GM13977 (cell line): ENCODE results near the gene ADAMTS15.

Source experiments
- DNase-seq: peaks from one replicate; pipeline ENCODE4 v3.0.0; 2012; ENCODE audit warnings: low spot score
- CTCF ChIP-seq: IDR thresholded peaks from 2 replicates; pipeline ENCODE4 v1.5.1; 2012; ENCODE audit warnings: mild to moderate bottlenecking, control low read depth; ENCODE audit not compliant: insufficient read depth; ENCODE audit errors: extremely low read depth, missing control alignments
- in situ Hi-C: fragments of 300-500 bp; cut with MboI; formaldehyde crosslinking; loops from one replicate; pipeline ENCODE4 v1.12.0; 2022; ENCODE audit warnings: low sequenced_read_pairs, low pct_unique_long_range_greater_than_20kb, mixed read lengths, inconsistent platforms; ENCODE audit not compliant: unreplicated experiment

The ADAMTS15 gene

GRCh38 chr11:130439876-130440275, 8.6 kb upstream of the ADAMTS15 start:
- in situ Hi-C loops = loop anchor here (10.0 kb wide), 1 partner anchor 425 kb away; no protein-coding TSS in a partner anchor
- no peak for DNase-seq
- no peak for TF ChIP-seq CTCF

- in situ Hi-C loops = no loop called here
- no peak for TF ChIP-seq CTCF
- DNase-seq = no peak
Observed at GRCh38 chr11:130441719-130442118, 6.7 kb upstream of the ADAMTS15 start.

- no peak for TF ChIP-seq CTCF
- DNase-seq = no peak
- in situ Hi-C loops = no loop called here
Observed at GRCh38 chr11:130442737-130443136, 5.7 kb upstream of the ADAMTS15 start.

- in situ Hi-C loops = no loop called here
- DNase-seq = no peak
- TF ChIP-seq CTCF = no peak
Observed at GRCh38 chr11:130445788-130446187, 2.7 kb upstream of the ADAMTS15 start.

- in situ Hi-C loops = no loop called here
- no peak for DNase-seq
- no peak for TF ChIP-seq CTCF
Observed at GRCh38 chr11:130448039-130448415, 418 bp upstream of the ADAMTS15 start.

GRCh38 chr11:130449310-130449990, 1.0 kb downstream of the ADAMTS15 start:
- DNase-seq = no peak
- TF ChIP-seq CTCF = no peak
- in situ Hi-C loops = no loop called here
